Mononuclear cell (primary cell): Measurements from ENCODE around the gene ERC2. TPM values are rescaled to one million over a fixed set of nuclear protein-coding genes. Genes with fewer than 3 reads are reported as not detected.

Experiments
- H3K27me3 ChIP-seq: 2 replicates; pipeline ENCODE4 v1.6.0; 2011; ENCODE audit warnings: low read length, control low read depth; ENCODE audit not compliant: insufficient read depth
- H3K4me1 ChIP-seq: 2 replicates; pipeline ENCODE4 v1.5.1; 2011; ENCODE audit warnings: mild to moderate bottlenecking, low read length, control low read depth; ENCODE audit not compliant: insufficient read depth
- H3K4me3 ChIP-seq: 2 replicates; pipeline ENCODE4 v1.5.1; 2011; ENCODE audit warnings: mild to moderate bottlenecking, low read length, moderate library complexity
- H3K9me3 ChIP-seq: 2 replicates; pipeline ENCODE4 v1.5.1; 2011; ENCODE audit warnings: low read depth, mild to moderate bottlenecking, control low read depth, low read length
- total RNA-seq: library from RNA; depleted of rRNA; stranded (reverse); fragments of >200 nt; gene quantifications from one replicate; pipeline ENCODE4 v1.2.3, GENCODE V29; 2012

ERC2 gene
- total RNA-seq, 1 donor: 0.10 TPM

DNA sequence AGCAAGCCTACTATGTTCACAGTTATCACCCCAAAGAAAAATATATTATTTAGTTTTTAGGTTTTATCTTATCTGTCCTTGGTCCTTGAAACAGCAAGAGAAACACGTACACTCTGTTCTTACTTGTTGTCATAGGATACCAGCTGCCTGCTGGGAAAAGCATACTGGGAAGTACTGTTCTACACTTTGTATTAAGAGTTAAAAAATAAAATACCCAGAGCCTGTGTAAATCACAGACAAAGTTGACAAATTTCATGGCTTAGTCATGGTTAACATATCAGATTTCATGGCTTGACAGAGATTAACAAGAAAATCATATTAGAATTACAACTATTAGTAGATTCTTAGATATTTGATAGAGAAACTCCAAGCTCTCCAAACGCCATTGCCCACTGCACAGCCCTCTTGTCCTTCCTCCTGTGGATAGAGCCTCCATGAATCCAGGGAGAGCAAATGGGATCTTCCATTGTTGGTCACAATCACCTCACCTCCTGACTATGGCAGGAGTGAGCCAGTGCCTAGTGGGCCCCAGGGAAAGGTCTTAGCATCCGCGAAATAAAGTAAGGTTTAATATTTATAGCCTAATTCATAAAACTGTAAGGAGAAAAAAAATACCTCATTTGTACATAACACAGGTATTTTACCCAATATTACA, 853.1 kb downstream of the ERC2 start:
- Histone ChIP-seq H3K4me3 (no peak overlapping the region), H3K4me1 (peaks cover 34% of the 10 kb centered on the region)

DNA sequence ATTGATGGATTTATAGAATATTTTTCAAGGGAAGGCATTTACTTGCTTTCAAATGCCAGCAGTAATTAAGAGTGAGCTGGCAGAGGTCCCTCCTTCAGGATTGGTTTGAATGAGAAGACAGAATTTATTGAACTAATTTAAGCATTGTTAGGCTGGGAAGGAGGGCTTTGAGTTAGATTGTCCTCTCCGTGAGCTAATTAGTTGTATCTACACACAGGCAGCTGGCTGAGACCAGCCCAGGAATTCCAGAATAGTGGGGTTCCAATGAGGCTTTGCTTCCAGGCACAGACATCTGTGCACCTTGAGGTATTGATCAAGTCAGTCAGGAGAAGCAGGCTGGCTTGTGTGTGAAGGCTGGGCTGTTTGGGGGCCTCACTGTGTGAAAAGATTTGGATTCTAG, 857.1 kb downstream of the ERC2 start:
- no peaks in the 10 kb centered on the region for H3K27me3 ChIP-seq

More for the DNA sequence above, 853.1 kb downstream of the ERC2 start:
- peaks cover 2% of the 10 kb centered on the region for H3K27me3 ChIP-seq
- H3K9me3 ChIP-seq: no peaks in the 10 kb centered on the region

DNA sequence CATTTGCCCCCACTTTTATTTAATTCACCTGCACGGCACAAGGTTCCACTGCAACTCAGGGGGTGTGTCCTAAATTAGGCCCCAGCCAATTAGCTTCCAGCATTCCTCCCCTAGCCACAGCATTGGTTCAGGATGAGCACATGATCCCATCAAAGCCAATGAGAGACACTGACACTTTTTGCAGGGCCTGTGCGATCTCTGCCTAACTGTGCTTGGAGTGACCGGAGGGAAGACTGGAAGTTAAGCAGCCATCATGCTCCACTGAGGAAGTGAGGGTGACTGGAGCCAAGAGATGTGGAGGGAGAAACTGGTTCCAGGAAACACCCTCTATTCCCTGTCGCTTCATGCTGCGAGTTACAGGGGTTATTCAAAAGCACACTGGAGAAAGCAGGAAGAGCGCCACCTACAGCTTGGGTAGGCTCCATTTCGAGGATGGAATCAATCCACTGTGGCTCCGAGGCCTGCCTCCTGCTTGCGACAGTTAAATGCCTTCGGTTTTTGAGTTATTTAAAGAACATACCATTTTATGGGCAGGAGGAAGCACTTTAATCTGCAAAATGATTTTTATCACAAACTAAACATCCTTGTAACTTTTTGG, 858.9 kb downstream of the ERC2 start:
- no peak overlapping the region for H3K4me3 ChIP-seq
- no peaks in the 10 kb centered on the region for H3K4me1 ChIP-seq
- no peaks in the 10 kb centered on the region for H3K27me3 ChIP-seq
- H3K9me3 ChIP-seq: no peaks in the 10 kb centered on the region

More for the DNA sequence above, 857.1 kb downstream of the ERC2 start:
- no peak overlapping the region for H3K4me3 ChIP-seq
- H3K9me3 ChIP-seq: no peaks in the 10 kb centered on the region
- peaks cover 12% of the 10 kb centered on the region for H3K4me1 ChIP-seq

DNA sequence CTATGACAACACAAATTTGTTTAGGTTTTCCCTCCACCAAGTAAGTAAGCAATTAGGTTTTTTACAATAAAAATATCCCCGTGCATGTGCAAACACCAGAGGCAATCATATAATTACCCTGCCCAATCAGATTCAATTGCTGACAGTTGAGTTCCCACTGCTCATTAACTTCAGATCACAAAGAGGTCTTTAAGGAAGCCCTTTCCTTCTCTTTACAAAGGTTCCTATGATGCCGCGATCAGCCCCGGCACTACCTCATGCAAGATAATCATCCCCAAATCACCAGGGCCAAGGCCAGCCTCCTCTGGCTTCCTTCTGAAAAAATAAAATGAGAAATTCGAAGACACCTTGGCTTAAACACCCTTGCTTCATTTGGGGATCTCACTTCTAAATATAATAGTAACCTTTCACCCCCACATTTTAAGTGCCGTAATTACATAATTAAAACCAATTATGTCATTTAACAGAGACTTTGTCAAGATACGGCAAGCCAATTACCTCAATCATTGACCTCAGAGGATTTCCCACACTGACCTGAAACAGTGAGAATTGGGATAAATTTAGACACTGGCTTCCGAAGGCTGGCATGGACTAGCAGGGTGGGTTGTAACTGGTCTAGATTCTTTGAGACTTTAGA, 859.8 kb downstream of the ERC2 start:
- H3K27me3 ChIP-seq: no peaks in the 10 kb centered on the region
- H3K4me1 ChIP-seq: no peaks in the 10 kb centered on the region

DNA sequence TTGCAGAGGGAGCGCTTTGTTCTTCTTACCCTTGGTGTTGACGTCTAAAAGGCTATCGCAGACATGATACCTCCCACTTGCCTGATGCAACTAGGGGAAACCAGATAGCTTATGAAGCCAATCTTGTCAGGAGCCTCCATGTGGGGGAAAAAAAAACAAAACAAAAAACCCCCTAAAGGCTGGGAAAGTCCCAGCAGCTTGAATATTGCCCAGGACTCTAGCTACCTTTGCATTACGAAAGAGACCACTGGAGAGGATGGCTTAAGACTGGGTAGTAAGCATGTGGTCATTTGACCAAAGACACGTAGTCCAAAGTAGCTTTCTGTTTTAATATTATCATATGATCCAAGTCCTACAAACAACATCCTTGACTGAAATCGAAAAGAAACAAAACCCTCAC, 860.4 kb downstream of the ERC2 start:
- Histone ChIP-seq H3K4me3 (no peak overlapping the region), H3K9me3 (no peaks in the 10 kb centered on the region), H3K4me1 (no peaks in the 10 kb centered on the region), H3K27me3 (no peaks in the 10 kb centered on the region)

More for the DNA sequence above, 859.8 kb downstream of the ERC2 start:
- H3K9me3 ChIP-seq: no peaks in the 10 kb centered on the region
- no peak overlapping the region for H3K4me3 ChIP-seq

DNA sequence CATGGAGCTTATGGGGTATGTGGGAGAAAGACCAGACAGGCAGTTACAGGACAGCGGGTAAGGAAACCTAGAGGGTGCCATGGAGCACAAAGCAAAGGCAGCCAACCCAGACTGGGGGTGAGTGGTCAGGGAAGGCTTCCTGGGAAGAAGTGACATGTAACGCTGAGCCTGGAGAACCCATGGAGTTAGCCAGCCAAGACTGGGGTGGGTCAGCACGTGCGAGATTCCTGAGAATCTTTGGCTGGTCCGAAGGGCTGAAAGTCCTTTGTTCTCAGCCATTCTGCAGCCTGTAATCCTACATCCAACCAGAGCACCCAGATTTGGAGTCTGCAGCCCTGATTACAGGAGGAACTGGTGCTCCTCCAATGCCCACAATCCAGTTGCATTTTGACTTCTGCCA, 861.1 kb downstream of the ERC2 start:
- Histone ChIP-seq H3K4me1 (no peaks in the 10 kb centered on the region), H3K9me3 (no peaks in the 10 kb centered on the region), H3K27me3 (no peaks in the 10 kb centered on the region), H3K4me3 (no peak overlapping the region)

DNA sequence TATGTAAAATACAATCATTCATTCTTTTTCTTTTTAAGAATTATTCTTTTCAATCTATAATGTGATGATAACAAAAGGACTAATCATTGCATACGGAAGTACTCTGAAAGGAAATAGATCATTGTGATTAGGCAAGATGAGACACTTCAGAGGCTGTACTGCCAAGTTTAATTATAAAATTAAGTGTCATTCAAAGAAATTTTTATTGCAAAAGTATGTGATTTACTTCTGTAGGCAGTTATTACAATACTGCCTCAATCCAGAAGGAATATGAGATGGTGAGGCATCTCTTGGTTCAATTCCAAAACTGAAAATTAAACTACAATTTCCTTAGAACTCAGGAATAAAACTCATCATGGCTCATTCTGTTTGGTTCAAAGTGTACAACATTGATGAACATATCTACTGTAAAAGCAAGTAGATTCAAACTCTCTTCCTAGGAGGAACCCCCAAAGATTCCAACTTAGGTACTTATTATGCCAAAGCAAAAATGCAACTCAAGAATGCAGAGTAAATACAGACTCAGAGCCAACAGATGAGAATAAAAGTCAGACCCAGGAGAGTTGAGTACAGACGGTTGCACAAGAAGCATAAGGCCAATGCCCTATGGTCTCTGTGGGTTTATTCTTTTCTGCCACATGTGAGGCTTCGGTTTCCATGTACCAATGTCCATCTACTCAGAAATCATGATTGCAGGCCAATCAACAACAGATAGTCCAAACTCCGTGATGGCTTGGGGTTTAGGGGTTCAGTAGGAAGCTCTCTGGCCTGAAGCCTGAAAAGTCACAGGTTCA, 862.6 kb downstream of the ERC2 start:
- H3K4me3 ChIP-seq: no peak overlapping the region
- peaks cover 4% of the 10 kb centered on the region for H3K27me3 ChIP-seq
- no peaks in the 10 kb centered on the region for H3K9me3 ChIP-seq
- no peaks in the 10 kb centered on the region for H3K4me1 ChIP-seq

DNA sequence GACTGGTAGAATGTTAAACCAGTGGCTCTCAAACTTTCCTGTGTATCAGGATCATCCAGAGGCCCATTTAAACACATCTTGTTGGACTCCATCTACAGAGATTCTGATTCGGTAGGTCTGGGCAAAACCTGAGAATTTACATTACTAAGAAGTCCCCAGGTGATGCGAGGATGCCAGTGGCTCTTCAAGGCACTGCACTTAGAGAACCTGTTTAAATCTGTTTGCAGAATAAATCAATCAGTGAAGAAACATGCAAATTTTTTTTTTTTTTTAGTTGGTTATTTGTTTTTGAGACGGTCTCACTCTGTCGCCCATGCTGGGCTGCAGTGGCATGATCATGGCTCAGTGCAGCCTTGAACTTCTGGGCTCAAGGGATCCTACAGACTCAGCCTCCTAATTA, 863.4 kb downstream of the ERC2 start:
- Histone ChIP-seq H3K4me1 (no peaks in the 10 kb centered on the region), H3K4me3 (no peak overlapping the region), H3K9me3 (no peaks in the 10 kb centered on the region), H3K27me3 (peaks cover 4% of the 10 kb centered on the region)

DNA sequence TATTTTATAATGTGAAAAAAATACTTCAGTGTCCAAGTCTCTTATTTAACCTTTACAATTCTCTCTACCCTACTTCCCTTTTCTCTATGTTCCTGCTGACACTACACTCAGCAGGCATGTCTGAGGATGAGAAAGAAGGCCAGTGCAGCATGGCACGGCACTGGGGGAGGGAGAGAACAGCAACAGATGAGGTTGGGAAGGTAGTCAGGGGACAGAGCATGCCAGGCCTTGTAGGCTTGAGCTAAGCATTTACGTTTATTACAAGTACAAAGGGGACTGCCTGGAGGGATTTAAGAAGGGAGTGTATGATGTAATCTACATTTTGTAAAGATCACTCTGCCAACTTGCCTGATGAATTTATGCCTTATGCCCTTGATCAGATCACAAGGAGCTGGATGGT, 863.9 kb downstream of the ERC2 start:
- Histone ChIP-seq H3K4me1 (no peaks in the 10 kb centered on the region), H3K9me3 (no peaks in the 10 kb centered on the region), H3K4me3 (no peak overlapping the region), H3K27me3 (peaks cover 4% of the 10 kb centered on the region)

DNA sequence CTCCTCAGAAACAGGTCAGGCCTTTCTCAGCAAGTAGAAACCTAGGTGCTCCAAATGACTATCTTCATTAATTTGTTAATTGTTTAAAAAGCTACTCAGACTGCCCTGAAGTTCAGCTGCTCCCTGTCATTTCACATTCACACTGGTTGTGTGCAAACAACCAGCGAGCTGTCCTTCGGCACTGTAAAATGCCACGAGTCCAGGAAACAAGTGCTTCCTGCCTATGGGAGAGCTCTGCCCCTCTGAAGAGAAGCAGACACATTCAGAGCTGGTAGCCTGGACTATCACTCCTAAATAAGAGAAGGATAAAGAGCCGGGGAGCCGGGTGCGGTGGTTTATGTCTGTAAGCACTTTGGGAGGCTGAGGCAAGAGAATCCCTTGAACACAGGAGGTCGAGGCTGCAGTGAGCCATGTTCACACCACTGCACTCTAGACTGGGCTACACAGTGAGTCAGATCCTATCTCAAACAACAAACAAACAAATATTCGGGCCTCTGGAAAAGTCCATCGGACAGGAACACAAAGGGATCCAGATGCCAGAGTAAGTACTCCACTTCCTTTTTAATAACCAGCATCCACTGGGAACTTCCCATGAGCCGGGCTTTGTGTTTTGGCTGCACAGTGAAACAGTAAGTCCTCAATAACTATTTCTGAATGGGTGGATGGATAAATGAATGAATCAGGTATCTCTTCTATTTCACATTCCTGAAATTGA, 866.7 kb downstream of the ERC2 start:
- H3K27me3 ChIP-seq: peaks cover 4% of the 10 kb centered on the region
- no peaks in the 10 kb centered on the region for H3K9me3 ChIP-seq
- H3K4me1 ChIP-seq: no peaks in the 10 kb centered on the region
- no peak overlapping the region for H3K4me3 ChIP-seq

DNA sequence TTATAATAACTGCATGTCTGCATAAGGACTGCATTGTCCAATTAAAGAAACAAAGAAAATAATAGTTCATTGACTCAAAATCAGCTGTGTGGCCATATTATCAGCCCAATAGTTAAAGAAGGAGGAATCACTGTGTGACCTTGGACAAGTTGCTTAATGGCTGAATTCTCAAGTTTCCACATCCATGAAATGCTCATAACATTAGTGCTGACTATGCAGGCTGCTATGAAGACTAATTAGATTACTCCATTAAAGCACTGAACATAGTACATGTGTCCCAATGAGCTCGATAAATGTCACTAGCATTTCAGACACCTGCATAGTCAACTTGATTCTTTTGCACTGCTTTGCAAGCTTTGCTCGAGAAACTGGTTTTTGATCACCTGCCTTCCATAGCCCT, 870.0 kb downstream of the ERC2 start:
- H3K9me3 ChIP-seq: no peaks in the 10 kb centered on the region
- H3K27me3 ChIP-seq: peaks cover 4% of the 10 kb centered on the region
- H3K4me3 ChIP-seq: no peak overlapping the region
- no peaks in the 10 kb centered on the region for H3K4me1 ChIP-seq

DNA sequence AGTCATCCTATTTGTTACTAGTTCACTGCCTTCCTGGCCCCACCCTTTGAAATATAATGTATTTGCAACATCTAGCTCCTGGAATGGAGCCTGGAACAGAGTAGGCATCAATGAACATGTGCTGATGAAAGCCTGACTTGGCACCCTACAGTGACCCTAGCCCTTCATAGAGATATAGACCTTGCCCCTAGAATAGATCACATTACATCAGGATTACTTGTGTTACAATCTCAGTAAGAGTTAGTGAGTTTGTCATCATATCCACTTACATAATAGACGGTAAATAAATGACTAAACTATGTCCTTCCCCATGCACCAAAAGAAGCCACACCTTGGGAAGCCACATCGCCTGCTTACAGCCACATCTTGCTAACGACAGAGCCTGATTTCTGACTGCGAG, 870.6 kb downstream of the ERC2 start:
- no peaks in the 10 kb centered on the region for H3K9me3 ChIP-seq
- peaks cover 4% of the 10 kb centered on the region for H3K27me3 ChIP-seq
- H3K4me3 ChIP-seq: no peak overlapping the region
- no peaks in the 10 kb centered on the region for H3K4me1 ChIP-seq

DNA sequence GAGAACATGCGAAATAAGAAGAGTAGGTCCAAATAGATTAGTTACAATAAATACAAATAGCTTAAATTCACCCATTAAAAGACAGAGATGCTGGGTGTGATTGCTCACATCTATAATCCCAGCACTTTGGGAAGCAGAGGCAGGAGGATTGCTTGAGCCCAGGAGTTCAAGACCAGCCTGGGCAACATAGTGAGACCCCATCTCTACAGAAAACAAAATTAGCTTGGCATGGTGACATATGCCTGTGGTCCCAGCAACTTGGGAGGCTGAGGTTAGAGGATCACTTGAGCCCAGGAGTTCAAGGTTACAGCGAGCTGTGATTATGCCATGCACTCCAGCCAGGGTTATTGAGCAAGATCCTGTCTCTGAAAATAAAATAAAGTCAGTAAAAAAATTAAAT, 872.1 kb downstream of the ERC2 start:
- H3K4me1 ChIP-seq: no peaks in the 10 kb centered on the region
- H3K27me3 ChIP-seq: peaks cover under 1% of the 10 kb centered on the region
- H3K4me3 ChIP-seq: no peak overlapping the region
- H3K9me3 ChIP-seq: no peaks in the 10 kb centered on the region

DNA sequence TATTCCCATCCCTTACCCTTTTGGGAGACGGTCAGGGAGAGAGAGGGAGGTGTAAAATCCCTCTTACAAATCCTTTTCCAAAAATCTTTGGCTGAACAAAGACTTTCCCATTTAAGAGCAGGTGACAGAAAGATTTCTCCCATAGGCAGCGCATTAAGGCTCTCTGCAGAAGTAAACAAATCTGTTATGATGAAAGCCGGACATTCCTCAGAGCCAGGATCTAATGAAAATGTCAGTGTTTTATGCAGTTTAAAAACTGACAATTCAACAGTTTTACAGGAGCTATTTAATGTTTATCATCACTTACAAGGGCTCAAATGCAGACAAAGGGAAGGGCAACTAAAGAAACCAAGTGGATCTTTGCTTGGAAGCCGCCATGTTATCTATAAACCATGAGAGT, 872.8 kb downstream of the ERC2 start:
- H3K9me3 ChIP-seq: no peaks in the 10 kb centered on the region
- no peaks in the 10 kb centered on the region for H3K4me1 ChIP-seq
- H3K4me3 ChIP-seq: no peak overlapping the region
- no peaks in the 10 kb centered on the region for H3K27me3 ChIP-seq

DNA sequence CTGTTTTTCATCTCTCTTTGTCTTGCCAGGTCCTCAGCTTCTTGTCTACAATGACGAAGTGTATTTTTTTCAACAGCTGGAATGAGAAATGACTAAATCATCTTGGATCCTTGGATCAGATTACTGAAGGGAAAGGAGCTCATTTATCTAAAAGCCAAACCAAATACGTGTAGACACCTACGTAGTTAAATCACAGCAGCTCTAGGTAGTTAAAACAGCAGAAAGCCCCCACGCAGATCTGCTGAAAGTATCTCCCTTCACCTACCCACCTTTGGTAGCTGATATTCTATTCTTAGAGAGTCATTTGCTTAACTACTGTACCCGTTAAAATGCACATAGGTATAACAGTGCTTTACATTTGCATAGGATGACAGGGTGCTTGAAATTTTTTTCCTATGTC, 875.7 kb downstream of the ERC2 start:
- H3K9me3 ChIP-seq: no peaks in the 10 kb centered on the region
- no peaks in the 10 kb centered on the region for H3K4me1 ChIP-seq
- H3K4me3 ChIP-seq: no peak overlapping the region
- H3K27me3 ChIP-seq: no peaks in the 10 kb centered on the region
